ENCODE measurements around the gene TXNDC2. TPM values are rescaled to one million over a fixed set of nuclear protein-coding genes. Genes with fewer than 3 reads are reported as not detected.

TXNDC2 gene
- total RNA-seq, 4 donors from 2014 or later = 0.27 TPM; not detected in 3

- in situ Hi-C loops (cut with MboI; ENCODE audit: low pct_ligation_motif_present in 1 of 4, low pct_unique_long_range_greater_than_20kb in 1 of 4, low sequenced_read_pairs in 3 of 4) (loop anchor here in 1 of 4 donors (25.0 kb wide), 1 partner anchor 310 kb away; the partner anchor contains the start of gene PPP4R1), intact Hi-C loops (cut with DNase I; ENCODE audit: low total_unique reads) (no loop called here)
- no peak for DNase-seq
- Histone ChIP-seq H3K36me3 (no peaks in the 10 kb centered on the region), H3K4me1 (peaks cover 57 to 99% (median 82%) of the 10 kb centered on the region in 4 donors), H3K27ac (no peak overlapping the region), H3K4me3 (no peak overlapping the region), H3K9me3 (no peaks in the 10 kb centered on the region), H3K27me3 (no peaks in the 10 kb centered on the region)
- no peak for TF ChIP-seq POLR2AphosphoS5 (IDR thresholded peaks at IDR 0.05)
- TF ChIP-seq EP300 (IDR thresholded peaks at IDR 0.05; ENCODE audit: low read depth) = no peak
- TF ChIP-seq CTCF (IDR thresholded peaks at IDR 0.05) = no peak
- no peak for TF ChIP-seq POLR2A (IDR thresholded peaks at IDR 0.05)
- WGBS, 2 donors (ENCODE audit: low coverage in 1 of 2) = 62% methylated on average over 4 of the region's 4 CpGs
Measured at GRCh38 chr18:9922592-9923311, 37.0 kb downstream of the TXNDC2 start.

- in situ Hi-C loops (cut with MboI; ENCODE audit: low pct_ligation_motif_present in 1 of 4, low pct_unique_long_range_greater_than_20kb in 1 of 4, low sequenced_read_pairs in 3 of 4) = loop anchor here in 1 of 4 donors (25.0 kb wide), 1 partner anchor 312 kb away; the partner anchor contains the start of gene PPP4R1
- Histone ChIP-seq H3K9me3 (no peaks in the 10 kb centered on the region), H3K4me1 (peaks cover 48 to 97% (median 74%) of the 10 kb centered on the region in 4 donors), H3K4me3 (no peak overlapping the region), H3K36me3 (no peaks in the 10 kb centered on the region), H3K27ac (peak overlapping the region in 1 of 4 donors; percentile 24), H3K27me3 (no peaks in the 10 kb centered on the region)
- no peak for DNase-seq
- intact Hi-C loops (cut with DNase I; ENCODE audit: low total_unique reads) = no loop called here
- 48 to 57% methylated on average over 4 of the region's 4 CpGs for WGBS, 2 donors (ENCODE audit: low coverage in 1 of 2)
- TF ChIP-seq CTCF (IDR thresholded peaks at IDR 0.05) = no peak
- no peak for TF ChIP-seq POLR2A (IDR thresholded peaks at IDR 0.05)
- no peak for TF ChIP-seq POLR2AphosphoS5 (IDR thresholded peaks at IDR 0.05)
- no peak for TF ChIP-seq EP300 (IDR thresholded peaks at IDR 0.05; ENCODE audit: low read depth)
Measured at GRCh38 chr18:9924371-9924943, 38.7 kb downstream of the TXNDC2 start.

GRCh38 chr18:9925369-9925768 lies 39.6 kb downstream of the TXNDC2 start:
- H3K9me3 ChIP-seq = no peaks in the 10 kb centered on the region
- H3K27me3 ChIP-seq = no peaks in the 10 kb centered on the region
- 64 to 70% methylated on average over 1 of the region's 1 CpG for WGBS, 2 donors (ENCODE audit: low coverage in 1 of 2)
- H3K4me1 ChIP-seq = peaks cover 44 to 90% (median 67%) of the 10 kb centered on the region in 4 donors
- TF ChIP-seq POLR2AphosphoS5 (IDR thresholded peaks at IDR 0.05) (no peak), EP300 (IDR thresholded peaks at IDR 0.05; ENCODE audit: low read depth) (no peak), POLR2A (IDR thresholded peaks at IDR 0.05) (no peak), CTCF (IDR thresholded peaks at IDR 0.05) (no peak)
- intact Hi-C loops (cut with DNase I; ENCODE audit: low total_unique reads) = no loop called here
- in situ Hi-C loops (cut with MboI; ENCODE audit: low pct_ligation_motif_present in 1 of 4, low pct_unique_long_range_greater_than_20kb in 1 of 4, low sequenced_read_pairs in 3 of 4) = loop anchor here in 1 of 4 donors (25.0 kb wide), 1 partner anchor 313 kb away; the partner anchor contains the start of gene PPP4R1
- DNase-seq = no peak
- no peaks in the 10 kb centered on the region for H3K36me3 ChIP-seq
- H3K4me3 ChIP-seq = no peak overlapping the region
- H3K27ac ChIP-seq = peak overlapping the region in 3 of 4 donors; percentile 4 to 24 (median 5)

- no peak for TF ChIP-seq CTCF (IDR thresholded peaks at IDR 0.05)
- no peak for TF ChIP-seq EP300 (IDR thresholded peaks at IDR 0.05; ENCODE audit: low read depth)
- TF ChIP-seq POLR2A (IDR thresholded peaks at IDR 0.05) = no peak
- TF ChIP-seq POLR2AphosphoS5 (IDR thresholded peaks at IDR 0.05) = no peak
- peak overlapping the region in 3 of 4 donors; percentile 4 to 24 (median 5) for H3K27ac ChIP-seq
- no peak overlapping the region for H3K4me3 ChIP-seq
- peaks cover 40 to 86% (median 65%) of the 10 kb centered on the region in 4 donors for H3K4me1 ChIP-seq
- H3K27me3 ChIP-seq = no peaks in the 10 kb centered on the region
- in situ Hi-C loops (cut with MboI; ENCODE audit: low pct_ligation_motif_present in 1 of 4, low pct_unique_long_range_greater_than_20kb in 1 of 4, low sequenced_read_pairs in 3 of 4) (loop anchor here in 1 of 4 donors (25.0 kb wide), 1 partner anchor 313 kb away; the partner anchor contains the start of gene PPP4R1), intact Hi-C loops (cut with DNase I; ENCODE audit: low total_unique reads) (no loop called here)
- no peaks in the 10 kb centered on the region for H3K9me3 ChIP-seq
- no peak for DNase-seq
- no peaks in the 10 kb centered on the region for H3K36me3 ChIP-seq
- 51 to 61% methylated on average over 4 of the region's 4 CpGs for WGBS, 2 donors (ENCODE audit: low coverage in 1 of 2)
Measured at GRCh38 chr18:9925795-9926194, 40.0 kb downstream of the TXNDC2 start.
